NCI-H69 (cell line): ENCODE data around the gene PRKCE.
A peak's percentile ranks its signal among the peaks of the same experiment; 100 is the strongest.
"Not testable (repeated sequence)": the region's sequence is repeated elsewhere in the genome, so short reads cannot be mapped to it uniquely, and the experiment has no call there.

ENCODE experiments used
- DNase-seq: peaks from one replicate; lab custom pipeline; 2025; lab: John Stamatoyannopoulos, UW

PRKCE gene

DNA sequence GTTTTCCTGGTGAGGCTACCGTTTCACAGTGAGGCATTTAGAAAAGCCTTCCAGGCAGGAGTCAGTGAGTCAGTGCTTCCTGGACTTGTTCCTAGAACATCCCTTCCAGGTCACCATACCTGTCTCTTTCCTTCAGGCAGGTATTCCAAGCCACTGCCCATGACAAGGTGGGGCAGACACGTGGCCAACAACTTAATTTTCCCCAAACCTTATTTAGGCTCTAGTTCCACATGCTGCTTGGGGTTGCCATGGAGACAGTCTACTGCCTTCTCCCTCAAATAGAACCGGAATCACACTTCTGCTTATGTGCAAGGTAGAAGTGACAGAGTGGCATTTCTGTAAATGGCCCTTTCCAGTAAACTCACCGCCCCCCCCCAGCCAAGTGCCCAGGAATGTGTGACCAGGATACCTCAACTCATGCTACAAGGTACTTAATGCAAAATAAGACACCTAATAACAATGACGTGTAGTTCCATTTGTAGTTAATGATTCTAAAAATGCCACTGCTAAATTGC, 258.3 kb downstream of the PRKCE start:
- DNase-seq, result peak; percentile 21

DNA sequence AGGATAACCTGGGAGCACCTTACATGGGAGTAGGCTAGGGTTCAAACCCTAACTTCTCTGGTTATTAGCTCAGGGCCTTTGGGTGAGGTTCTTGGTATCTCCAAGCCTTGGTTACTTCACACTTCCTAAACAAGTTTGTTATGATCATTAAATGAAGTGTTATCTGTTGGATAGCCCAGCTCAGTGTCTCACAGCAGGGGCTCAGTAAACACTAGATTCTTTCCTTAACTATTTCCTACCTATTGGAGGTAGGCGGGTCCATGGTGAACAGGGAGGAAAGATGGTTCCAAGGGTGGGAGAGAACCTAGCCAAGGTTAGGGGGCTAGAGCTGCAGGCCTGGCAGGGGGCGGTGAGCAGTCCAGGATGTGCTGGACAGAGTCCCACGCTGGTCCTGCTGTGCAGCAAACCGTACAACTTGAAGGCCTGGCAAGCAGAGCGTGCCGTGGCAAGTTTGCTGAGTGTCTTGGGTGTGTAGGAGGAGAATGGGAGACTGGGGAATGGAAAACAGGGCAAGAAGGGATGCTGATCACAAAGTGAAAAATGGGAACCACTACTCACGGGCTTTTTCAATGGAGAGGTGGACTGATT, 259.1 kb downstream of the PRKCE start:
- DNase-seq, result no peak

DNA sequence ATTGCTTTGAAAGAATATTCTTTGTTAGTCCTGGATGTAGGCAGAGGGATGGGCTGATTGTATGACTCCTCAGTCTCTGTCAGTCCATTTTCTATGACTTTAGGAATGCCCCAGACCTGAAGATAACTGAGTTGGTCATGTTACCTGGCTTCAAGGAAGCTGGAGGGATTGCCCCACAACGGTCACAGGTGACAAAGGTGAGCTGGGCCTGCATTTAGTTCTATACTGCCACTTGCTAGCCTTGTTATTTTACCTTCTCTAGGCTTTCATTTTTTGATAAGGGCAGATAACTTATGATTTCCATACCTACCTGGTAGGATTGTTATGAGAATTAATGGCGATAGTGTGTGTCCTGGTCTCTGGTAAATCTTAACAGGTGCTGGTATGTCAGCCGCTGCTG, 260.1 kb downstream of the PRKCE start:
- DNase-seq, result no peak

DNA sequence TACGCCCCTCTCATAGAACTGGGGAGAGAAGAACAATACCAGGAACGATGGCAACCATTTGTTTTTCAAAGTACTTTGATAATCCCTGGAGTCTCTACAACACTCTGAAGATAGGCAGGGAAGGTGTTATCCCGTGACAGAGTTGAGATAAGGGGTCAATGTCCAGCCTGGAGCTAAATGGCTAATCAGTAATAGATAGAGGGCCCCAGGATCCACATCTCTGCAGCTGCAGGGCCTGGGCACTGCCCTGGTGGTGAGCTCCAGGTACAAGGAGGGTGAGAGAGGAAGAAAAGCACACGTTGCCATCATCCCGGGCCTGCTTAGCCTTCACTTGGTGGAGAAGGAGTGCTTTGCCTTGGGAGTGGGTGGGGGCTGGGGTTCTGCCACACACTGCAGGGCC, 260.6 kb downstream of the PRKCE start:
- DNase-seq, result no peak

DNA sequence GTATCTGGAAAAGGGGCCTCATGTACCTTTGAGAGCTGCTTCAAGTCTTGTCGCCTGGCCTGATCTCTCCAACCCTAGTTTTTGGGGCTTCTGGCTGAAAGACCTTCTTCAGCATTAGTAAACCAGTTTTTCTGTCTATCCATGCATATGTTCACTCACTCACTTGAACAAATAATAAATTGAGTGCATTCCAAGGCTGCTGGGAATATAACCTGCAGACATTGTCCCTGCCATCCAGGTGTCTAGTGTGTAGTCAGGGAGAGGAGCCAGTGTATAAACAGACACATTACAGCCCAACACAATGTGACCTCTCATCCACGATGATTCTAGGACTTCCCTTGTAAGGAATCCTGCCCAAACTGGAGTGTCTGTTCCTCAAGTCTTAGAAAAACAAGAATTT, 262.1 kb downstream of the PRKCE start:
- no peak for DNase-seq

DNA sequence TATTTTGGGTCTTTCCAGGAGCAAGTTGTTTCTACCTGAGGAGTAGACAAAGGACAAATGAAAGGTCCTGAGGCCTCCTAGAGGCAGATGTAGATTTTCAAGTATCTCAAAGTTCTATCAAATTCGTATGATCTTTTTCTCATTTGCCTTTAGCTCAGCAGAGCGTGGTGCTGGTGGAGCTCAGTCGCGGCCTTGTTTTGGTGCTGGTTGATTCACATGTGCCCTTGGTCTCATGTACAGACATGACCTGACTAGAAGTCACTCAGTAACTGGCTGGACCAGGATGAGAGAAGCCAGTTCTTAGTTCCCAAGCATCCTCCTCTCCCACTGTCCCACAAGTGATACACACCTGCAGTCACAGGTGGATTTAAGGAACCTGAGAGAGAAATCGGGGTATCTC, 264.0 kb downstream of the PRKCE start:
- DNase-seq, result no peak

DNA sequence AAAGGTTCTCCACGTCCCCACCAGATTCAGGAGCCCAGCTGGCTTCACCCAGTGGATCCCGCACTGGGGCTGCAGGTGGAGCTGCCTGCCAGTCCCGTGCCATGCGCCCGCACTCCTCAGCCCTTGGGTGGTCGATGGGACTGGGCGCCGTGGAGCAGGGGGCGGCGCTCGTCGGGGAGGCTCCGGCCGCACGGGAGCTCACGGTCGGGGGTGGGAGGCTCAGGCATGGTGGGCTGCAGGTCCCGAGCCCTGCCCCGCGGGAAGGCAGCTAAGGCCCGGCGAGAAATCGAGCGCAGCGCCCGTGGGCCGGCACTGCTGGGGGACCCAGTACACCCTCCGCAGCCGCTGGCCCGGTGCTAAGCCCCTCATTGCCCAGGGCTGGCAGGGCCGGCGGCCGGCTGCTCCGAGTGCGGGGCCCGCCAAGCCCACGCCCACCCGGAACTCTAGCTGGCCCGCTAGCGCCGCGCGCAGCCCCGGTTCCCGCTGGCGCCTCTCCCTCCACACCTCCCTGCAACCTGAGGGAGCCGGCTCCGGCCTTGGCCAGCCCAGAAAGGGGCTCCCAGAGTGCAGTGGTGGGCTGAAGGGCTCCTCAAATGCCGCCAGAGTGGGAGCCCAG, 266.2 kb downstream of the PRKCE start:
- DNase-seq, result not testable (repeated sequence)

DNA sequence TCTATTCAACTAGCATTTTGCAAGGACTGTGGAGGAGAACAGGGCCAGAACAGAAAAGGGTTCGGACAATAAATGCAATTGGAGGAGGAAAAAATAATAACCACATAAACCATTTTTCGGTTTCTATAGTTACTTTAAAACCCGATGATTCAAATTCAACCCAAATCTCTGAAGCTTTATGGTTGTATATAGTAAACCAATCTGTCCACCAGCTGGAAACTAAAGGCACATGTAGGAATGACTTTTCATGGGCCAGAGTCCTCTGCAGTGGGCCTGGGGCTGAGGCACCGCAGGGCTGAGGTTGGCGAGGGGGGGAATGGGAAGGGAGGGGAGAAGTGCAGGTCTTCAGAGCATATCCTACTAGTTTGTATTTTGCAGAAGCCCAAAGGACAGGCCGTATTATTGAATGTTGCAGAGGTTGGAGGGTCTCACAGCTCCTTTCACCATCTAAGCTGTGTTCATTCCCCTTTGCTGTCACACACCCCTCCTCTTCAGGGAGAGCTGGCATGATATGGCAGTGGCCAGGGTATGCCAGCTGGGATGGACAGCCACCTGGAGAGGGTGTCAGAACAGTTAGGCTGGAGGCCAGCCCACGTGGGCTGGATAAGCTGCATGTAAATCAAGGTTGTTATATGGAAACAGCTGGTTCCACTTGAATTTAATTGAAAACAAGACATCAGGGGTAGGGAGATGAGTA, 267.1 kb downstream of the PRKCE start:
- DNase-seq, result peak; percentile 68

DNA sequence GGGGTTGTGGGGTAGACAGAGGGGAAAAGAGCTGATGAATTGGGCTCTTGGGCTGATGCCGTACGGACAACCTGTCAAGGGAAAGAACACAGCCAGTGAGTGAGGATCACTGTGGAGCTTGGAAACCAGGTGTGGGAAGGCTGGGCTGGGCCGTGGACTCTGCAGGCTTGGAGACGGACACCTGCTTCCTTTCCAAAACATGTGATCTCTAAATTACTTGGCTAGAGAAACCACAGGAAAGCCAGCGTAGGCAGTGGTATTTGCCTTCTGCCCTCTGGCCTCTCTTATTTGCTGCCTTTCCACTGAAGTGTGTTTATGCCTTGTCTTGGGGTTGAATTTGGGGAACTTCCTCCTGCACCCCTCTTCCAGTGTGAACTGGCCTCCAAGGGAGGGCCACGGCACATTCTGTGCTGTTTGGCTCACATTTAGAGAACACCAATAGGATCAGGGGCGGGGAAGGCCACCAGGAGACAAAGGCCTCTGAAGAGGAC, 267.7 kb downstream of the PRKCE start:
- peak; percentile 68 for DNase-seq

DNA sequence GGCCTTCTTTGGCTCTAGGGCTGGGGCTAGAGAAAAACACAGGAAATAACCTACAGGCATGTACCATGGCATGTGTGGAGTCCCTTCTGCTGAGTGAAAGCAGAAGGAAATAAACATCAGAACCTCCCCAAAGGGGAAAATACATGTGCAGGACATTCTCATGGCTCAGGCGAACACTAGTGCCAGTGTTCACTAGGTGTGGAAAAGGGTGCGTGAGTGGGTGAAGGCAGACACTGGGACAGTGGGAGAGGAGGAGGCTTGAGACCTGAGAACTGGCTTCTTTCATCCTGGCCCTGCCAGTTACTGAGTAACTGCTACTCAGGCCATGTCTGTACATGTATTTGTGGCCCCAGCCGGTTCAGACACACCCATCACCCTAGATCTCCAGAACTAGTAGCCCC, 268.2 kb downstream of the PRKCE start:
- no peak for DNase-seq

DNA sequence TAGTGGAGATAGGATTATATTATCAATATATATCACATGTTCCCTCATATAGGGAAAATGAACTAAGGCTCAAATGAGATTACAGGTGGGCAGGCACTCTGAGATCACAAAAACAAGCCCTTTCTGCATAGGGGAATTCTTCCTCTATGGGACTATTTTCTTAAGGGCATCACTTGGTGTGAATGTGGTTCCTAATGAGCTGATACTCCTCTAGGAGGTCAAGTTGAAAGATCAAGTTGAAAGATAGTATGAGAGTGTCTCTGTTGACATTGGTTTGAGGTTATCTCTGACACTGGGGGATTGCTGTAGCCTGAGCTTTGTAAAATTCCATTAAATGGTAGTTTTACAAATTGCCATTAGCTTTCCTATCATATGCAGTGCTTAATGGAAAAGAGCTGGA, 270.4 kb downstream of the PRKCE start:
- DNase-seq, result no peak

DNA sequence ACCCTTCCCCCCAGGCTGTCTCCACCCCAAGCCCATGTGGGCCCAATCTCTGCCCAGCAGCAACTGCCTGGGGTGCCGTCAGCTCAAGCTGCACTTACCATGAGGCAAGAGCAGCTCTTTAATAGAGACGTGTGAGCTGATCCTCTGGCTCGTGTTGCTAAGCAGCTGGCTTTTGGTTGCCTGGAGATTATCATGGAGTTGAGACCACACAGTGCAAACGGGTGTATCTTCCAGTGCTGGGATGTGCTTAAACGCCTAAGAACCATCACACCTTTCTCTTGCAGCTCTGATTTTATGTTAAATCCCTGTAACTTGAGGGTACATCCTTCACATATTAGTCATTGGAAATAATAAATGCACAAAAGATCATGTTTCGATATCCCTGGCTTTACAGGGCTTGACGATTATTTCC, 271.1 kb downstream of the PRKCE start:
- DNase-seq, result peak; percentile 49

DNA sequence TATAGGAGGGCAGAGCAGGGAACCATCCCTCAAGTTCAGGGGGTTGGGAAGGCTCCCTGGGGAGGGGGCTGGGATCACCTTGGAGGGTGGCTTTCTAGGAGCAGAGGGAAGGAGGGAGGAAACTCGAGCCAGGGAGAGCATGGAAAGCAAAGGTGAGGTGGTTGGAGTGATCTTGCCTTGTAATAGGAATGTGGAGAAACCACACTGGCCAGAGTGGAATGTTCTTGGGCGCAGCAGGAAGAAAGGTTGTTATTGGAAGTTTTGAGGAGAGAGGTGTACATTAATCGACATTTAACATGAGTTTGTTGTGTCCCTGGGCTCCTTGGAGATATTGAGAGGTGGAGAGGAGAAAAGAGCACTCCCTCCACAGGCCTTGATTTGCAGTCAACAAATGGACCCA, 272.2 kb downstream of the PRKCE start:
- DNase-seq, result no peak

DNA sequence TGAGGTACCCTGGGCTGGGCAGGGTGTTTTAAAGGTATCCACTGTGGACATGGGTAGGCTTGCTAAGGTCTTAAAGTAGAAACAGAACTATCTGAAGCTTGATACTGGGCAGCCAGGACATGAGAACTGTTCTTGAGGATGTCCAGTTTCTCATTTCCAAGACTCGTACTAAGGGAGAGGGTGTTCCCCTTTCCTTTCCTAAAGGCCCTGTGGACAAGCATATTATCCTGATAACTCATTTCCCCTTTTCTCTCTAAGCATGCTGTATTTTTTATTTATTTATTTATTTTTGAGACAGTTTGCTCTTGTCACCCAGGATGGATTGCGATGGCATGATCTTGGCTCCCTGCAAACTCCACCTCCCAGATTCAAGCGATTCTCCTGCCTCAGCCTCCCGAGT, 273.6 kb downstream of the PRKCE start:
- no peak for DNase-seq

DNA sequence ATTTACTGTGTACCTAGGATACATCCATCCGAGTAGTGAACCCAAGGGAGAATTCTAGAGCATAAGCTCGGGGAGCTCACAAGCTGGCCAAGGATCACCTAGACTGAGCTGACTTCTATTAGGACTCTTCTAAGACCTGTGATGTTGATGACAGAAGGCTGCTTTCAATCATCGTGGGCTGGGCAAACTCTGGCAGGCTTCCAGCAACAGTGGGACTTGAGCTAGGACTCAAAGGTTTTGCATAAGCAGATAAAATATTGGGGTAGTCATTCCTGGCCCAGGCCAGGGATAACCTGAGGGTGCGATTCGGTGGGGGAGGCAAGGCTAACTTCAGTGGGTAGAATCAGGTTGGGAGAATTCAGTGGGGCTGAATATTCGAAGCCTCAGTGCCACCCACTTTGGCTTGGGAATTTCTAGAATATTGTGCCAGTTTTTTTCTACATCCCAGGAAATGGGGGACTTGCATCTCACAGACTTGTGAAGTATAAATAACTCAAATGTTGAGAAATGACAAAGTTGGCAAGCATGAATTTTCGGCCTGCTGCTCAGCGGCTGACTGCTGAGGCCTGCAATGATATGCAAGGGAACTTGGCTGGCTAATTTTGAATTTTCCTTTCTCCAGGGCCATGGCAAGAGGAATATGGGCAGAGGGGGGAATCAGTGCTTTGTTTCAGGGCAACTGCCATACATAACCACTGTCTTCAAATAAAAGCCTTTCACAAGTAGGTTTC, 274.3 kb downstream of the PRKCE start:
- DNase-seq, result no peak

DNA sequence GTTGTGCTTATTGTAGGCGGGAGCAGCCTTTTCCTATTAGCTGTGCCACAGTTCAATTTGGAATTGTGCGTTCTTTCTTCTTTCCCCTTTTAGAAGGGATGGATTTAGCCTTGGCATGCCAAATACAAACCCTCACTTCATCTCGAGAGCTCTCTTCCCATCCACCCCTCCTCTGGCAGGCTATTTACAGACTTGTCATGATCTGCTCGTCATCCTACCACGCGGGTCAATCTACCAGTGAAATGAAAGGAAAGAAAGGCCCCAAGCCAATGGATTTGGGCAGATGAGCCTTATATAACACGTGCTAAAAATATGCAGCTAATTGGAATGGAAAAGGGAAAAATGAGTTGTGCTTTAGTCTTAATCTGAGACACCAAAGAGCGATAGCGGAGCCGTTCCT, 277.5 kb downstream of the PRKCE start:
- no peak for DNase-seq

DNA sequence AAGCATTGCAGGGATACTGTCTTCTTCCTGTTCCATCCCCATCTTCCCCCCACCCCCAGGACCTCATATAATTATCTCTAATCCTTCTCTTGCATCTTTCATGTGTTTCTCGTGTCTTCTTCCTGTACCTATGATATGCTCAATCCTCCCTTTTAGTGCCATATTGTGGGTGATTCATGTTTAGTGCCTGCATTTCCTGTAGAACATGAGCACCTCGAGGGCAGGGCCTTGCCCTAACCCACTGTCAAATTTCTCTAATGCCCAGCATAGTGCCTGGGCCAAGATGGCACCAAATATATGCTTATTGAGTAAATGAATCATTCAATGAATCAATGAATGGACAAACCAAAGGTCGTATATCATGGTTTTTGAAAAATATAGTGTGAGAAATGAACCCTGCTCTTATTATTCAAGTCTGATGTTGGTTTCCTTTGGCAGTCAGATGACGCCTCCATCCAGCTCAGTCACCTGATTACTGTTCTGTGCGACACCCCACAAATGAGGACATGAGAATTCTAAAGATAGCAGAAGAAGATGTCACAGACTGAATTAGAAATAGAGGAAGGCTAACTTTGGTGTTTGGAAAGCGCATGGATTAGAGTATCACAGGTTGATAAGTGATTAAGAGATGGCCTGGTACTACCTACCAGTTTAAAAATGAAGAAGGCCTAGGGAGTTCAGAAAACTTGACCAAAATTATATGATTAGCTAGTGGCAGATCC, 278.4 kb downstream of the PRKCE start:
- no peak for DNase-seq

DNA sequence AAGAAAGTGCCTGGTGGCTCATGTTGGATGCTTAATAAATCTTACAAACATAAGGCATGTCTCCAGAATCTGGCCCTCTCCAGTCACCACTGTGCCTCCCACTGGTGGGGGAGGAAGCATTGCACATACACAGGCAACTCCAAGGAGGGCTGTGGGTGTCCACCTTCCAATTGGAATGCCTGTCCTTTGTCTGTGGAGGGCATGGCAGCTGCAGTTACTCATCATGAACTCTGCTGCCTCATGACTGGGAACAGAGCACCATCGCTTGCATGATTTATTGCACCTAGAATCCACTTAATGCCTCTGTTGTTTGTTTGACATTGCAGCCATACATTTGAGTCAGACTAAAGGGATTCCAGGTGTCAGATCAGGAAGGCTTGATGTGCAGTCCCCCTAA, 278.9 kb downstream of the PRKCE start:
- peak; percentile 58 for DNase-seq

DNA sequence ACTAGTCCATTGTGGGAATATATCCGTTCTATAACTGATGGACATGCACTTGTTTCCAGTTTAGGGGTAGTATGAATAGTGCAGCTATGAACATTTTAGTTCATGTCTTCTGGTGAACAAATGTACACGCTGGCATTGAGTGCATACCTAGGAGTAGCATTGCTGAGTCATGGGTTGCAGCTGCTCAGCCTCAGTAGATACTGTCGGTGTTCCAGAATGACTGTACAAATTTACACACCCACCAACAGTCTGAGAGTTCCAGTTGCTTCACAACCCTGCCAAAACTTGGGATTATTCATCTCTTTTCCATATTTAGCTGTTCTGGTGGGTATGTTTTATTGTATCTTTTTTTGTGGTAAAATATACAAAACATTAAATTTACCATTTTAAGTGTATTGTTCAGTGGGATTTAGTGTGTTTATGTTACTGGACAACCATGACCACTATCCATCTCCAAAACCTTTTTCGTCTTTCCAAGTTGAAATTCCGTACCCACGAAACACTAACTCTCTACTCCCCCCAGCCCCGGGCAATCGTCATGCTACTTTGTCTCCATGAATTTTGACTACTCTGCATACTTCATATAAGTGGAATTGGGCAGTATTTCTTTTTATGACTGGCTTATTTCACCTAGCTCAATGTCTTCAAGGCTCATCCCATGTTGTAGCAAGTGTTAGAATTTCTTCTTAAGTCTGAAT, 281.0 kb downstream of the PRKCE start:
- DNase-seq, result no peak

DNA sequence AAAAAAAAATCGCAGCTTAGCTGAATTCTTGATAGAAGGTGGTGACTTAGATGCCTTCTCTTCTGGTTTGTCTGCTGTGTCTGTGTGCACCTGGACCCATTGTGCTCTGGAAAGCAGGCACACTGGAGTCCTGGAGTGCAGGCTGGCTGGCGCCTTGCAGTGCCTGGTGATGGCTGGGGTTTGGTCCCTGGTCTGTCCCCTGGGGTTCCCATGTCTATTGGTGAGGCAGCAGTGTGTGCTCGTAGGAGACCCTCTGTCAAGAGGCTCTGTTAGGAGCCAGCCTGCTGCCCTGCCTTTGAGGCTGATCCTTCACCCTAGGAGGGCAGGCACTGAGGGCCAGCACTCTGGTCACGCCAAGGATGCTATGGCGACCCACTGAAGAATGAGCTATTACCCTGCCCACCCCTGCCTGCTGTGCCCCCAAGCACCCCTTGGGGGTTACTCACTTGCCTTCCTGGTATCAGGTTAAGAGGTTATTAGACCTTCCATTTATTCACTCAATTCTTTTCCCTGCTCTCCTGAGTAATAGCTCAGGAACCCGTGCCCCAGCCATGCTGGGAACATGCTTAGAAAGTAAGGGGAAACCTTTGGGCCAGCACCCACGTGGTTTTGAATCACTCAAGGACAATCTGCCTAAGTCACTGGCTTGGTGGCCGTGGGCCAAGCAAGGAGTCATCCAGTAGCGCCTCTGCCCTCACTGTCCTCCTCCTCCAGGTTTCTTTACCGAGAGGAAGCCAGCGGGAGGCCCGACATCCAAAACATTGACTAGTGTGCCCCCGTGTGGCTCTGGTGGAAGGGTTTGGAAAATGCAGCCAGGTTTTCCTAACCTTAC, 284.5 kb downstream of the PRKCE start:
- DNase-seq, result peak; percentile 89
